KOPT-K1 (cell line): ENCODE data around the gene ZDHHC18.
"Not testable (repeated sequence)": the region's sequence is repeated elsewhere in the genome, so short reads cannot be mapped to it uniquely, and the experiment has no call there.

Source experiments
- H3K27ac ChIP-seq: fragments of 200-600 bp; sonication (generic); 2 replicates; pipeline ENCODE4 v1.5.1; 2016; ENCODE audit warnings: antibody characterized with exemption, mild to moderate bottlenecking, low read depth, low read length; ENCODE audit not compliant: poor library complexity, severe bottlenecking
- H3K36me3 ChIP-seq: fragments of 200-600 bp; sonication (generic); 2 replicates; pipeline ENCODE4 v1.5.1; 2017; ENCODE audit warnings: antibody characterized with exemption, mild to moderate bottlenecking, low read length, moderate library complexity; ENCODE audit not compliant: insufficient read depth
- H3K9me3 ChIP-seq: fragments of 200-600 bp; sonication (generic); 2 replicates; pipeline ENCODE4 v1.5.1; 2017; ENCODE audit warnings: antibody characterized with exemption, low read length, mild to moderate bottlenecking; ENCODE audit not compliant: insufficient read depth, poor library complexity, severe bottlenecking

ZDHHC18 gene

DNA sequence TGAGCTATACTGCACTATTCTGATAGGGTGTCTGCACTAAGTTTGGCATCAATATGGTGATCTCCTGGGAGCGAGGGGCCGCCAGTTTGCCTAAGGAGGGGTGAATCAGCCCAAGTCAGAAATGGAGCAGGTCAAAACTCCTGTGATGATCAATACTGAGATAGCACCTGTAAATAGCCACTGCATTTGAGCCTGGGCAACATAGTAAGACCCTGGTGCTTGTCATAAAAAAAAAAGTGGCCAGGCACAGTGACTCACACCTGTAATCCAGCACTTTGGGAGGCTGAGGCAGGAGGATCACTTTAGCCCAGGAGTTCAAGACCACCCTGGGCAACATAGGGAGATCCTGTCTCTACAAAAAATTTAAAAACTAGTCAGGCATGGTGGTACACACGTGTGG, 11.6 kb upstream of the ZDHHC18 start:
- Histone ChIP-seq H3K9me3 (no peaks in the 10 kb centered on the region), H3K27ac (no peak overlapping the region), H3K36me3 (no peaks in the 10 kb centered on the region)

- Histone ChIP-seq H3K27ac (peak overlapping the region; percentile 45), H3K9me3 (no peaks in the 10 kb centered on the region), H3K36me3 (no peaks in the 10 kb centered on the region)
These were observed 5.7 kb upstream of the ZDHHC18 start for GRCh38 chr1:26820784-26821269.

GRCh38 chr1:26822737-26823395, 3.6 kb upstream of the ZDHHC18 start:
- Histone ChIP-seq H3K27ac (no peak overlapping the region), H3K9me3 (no peaks in the 10 kb centered on the region), H3K36me3 (no peaks in the 10 kb centered on the region)

- Histone ChIP-seq H3K36me3 (peaks cover 11% of the 10 kb centered on the region; the same call in 1 of the 2 replicates), H3K9me3 (no peaks in the 10 kb centered on the region), H3K27ac (no peak overlapping the region)
These were observed 1.8 kb upstream of the ZDHHC18 start for GRCh38 chr1:26824731-26825130.

GRCh38 chr1:26827106-26827604, 667 bp downstream of the ZDHHC18 start:
- H3K27ac ChIP-seq: peak overlapping the region; percentile 65
- H3K9me3 ChIP-seq: no peaks in the 10 kb centered on the region
- H3K36me3 ChIP-seq: peaks cover 24% of the 10 kb centered on the region

- Histone ChIP-seq H3K9me3 (no peaks in the 10 kb centered on the region), H3K27ac (peak overlapping the region; percentile 65), H3K36me3 (peaks cover 29% of the 10 kb centered on the region)
These were observed 1.2 kb downstream of the ZDHHC18 start for GRCh38 chr1:26827663-26828062.

- no peak overlapping the region for H3K27ac ChIP-seq
- peaks cover 36% of the 10 kb centered on the region for H3K36me3 ChIP-seq
- no peaks in the 10 kb centered on the region for H3K9me3 ChIP-seq
These were observed 2.0 kb downstream of the ZDHHC18 start for GRCh38 chr1:26828411-26828991.

DNA sequence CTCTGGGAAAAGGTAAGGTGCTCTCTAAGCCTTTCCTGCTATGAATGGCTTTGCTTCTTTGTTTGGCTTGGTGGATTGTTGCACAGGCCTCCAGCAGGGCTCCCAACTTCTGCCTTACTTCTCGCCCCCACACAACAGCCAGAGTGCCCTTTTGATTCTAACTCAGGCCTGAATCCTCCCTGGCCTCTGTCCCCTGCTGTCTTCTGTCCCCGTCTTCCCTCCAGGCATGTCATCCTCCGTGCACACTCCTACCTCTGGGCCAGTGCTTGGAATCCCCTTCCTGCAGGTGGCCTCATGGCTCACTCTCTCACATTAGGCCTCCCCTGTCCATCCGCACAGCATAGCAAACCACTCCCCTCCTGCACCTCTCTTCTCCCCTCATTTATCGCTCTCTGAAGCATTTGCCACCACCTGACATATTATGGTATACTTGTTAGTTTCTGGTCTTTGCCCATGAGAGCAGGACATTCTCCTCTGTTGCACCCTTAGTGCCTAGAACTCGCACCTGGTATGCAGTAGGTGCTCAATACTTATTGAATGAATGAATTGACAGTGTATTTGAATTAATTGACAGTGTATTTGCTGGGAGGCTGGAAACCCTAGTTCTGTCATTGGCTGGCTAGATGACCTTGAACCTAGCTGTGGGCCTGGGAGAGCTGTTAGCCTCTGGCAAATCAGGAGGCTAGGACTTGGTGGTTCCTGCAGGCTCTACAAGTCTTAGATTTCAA, 2.9 kb downstream of the ZDHHC18 start:
- H3K9me3 ChIP-seq: no peaks in the 10 kb centered on the region
- H3K36me3 ChIP-seq: peaks cover 42% of the 10 kb centered on the region
- no peak overlapping the region for H3K27ac ChIP-seq

DNA sequence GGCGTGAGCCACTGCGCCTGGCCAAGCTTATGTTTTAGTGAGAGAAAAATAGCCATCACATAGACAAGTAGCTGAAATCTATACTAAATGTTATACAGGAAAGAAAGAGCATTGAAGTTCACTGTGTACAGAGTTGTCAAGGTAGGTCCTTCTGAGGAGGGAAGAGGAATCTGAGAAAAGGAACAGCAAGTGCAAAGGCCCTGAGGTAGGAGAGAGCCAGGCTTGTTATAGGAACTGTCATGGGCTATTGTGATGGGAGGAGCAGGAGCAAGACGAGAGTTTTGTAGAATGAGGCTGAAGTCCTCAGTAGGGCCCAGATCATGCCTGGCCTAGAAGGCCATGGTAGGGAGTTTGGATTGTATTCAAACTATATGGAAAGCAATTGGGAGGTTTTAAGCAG, 4.6 kb downstream of the ZDHHC18 start:
- Histone ChIP-seq H3K27ac (no peak overlapping the region), H3K9me3 (no peaks in the 10 kb centered on the region), H3K36me3 (peaks cover 59% of the 10 kb centered on the region)

GRCh38 chr1:26831546-26832248, 5.2 kb downstream of the ZDHHC18 start:
- Histone ChIP-seq H3K36me3 (peaks cover 62% of the 10 kb centered on the region), H3K9me3 (no peaks in the 10 kb centered on the region), H3K27ac (no peak overlapping the region)

GRCh38 chr1:26832249-26832960, 5.9 kb downstream of the ZDHHC18 start:
- Histone ChIP-seq H3K36me3 (peaks cover 62% of the 10 kb centered on the region), H3K27ac (peak overlapping the region; percentile 66), H3K9me3 (no peaks in the 10 kb centered on the region)

DNA sequence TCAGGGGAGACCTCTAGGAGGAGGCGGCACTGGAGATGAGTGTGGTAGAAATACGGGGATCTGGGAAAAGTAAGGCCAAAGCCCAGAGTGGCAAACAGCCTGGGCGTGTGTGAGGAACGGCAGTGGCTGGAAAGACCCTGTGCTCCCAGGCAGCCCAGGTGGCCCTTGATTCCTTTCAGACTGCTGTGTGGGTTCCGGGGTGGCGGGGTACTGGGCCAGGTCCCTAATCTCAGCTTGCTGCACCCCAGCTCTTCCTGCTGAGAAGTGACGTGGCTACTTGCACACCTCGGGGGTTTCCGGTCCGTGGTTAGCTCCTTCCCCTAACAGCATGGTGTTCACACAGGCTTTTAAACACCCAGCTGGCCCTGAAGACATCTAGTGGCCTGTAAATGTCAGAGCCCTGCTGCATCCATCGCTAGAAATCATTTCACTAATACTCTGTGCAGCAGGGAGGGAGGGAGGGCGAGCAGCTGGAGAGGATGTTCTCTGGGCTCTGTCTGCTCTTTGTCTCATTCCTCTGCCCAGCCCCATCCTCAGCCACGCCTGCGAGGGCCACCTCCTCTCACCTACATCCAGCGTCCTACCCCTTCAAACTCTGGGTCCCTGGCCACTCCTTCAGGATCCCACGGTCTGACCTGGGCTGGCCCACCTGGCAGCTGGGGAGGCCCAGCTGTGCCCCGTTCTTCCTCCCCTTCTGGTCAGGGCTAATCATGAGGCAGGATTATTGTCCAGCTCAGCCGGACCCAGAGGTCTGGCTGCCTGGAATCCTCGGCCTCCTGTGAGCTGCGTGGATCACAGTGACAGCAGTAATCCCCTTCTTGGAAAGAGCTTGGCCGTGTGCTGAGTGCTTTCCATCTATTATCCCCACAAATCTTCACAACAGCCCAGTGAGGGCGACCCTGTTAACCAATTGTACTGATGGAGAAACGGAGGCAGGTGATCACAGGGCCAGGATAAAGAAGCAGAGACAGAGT, 7.2 kb downstream of the ZDHHC18 start:
- H3K36me3 ChIP-seq: peaks cover 73% of the 10 kb centered on the region
- peak overlapping the region; percentile 66 for H3K27ac ChIP-seq

DNA sequence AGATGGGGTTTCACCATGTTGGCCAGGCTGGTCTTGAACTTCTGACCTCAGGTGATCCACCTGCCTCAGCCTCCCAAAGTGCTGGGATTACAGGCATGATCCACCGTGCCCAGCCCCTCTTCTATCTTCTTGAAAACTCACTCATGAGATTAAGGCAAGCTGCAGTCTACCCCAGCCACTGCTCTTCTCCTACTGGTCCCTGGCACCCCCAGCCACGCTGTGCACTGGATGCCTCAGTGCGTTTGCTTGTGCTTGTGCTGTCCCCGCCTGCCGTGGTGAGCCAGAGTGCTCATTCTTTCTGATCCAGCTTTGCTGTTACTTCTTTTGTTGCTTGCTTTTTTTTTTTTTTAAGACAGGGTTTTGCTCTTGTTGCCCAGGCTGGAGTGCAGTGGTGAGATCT, 11.2 kb downstream of the ZDHHC18 start:
- not testable (repeated sequence) for H3K27ac ChIP-seq, H3K9me3 ChIP-seq
- peaks cover 84% of the 10 kb centered on the region for H3K36me3 ChIP-seq

More for the DNA sequence above, 7.2 kb downstream of the ZDHHC18 start:
- H3K9me3 ChIP-seq: no peaks in the 10 kb centered on the region
